ENCODE measurements around the gene SLC35E2B. TPM values are rescaled to one million over a fixed set of nuclear protein-coding genes. Genes with fewer than 3 reads are reported as not detected.
A peak's percentile ranks its signal among the peaks of the same experiment; 100 is the strongest.
"Not testable (repeated sequence)": the region's sequence is repeated elsewhere in the genome, so short reads cannot be mapped to it uniquely, and the experiment has no call there.

Gene SLC35E2B
- 40.0 and 62.2 TPM in 2 replicates for total RNA-seq

- DNase-seq (ENCODE audit: extremely low read depth, low read depth, low spot score) = peak; percentile 34
These were observed at the start of gene SLC35E2B for GRCh38 chr1:1692714-1693647. TSS of gene SLC35E2B (minus strand) at chr1:1692795. CDS start at chr1:1676699, 16,096 bp downstream.

- peak; percentile 41 for DNase-seq (ENCODE audit: extremely low read depth, low read depth, low spot score)
These were observed 48.4 kb upstream of the SLC35E2B start for GRCh38 chr1:1741013-1741412.

- not testable (repeated sequence) for DNase-seq (ENCODE audit: extremely low read depth, low read depth, low spot score)
These were observed 46.3 kb upstream of the SLC35E2B start for GRCh38 chr1:1738799-1739337.

- not testable (repeated sequence) for DNase-seq (ENCODE audit: extremely low read depth, low read depth, low spot score)
These were observed 45.3 kb upstream of the SLC35E2B start for GRCh38 chr1:1737675-1738590.

GRCh38 chr1:1732381-1732780 is 39.8 kb upstream of the SLC35E2B start:
- DNase-seq (ENCODE audit: extremely low read depth, low read depth, low spot score) = no peak

GRCh38 chr1:1730870-1731269 is 38.3 kb upstream of the SLC35E2B start:
- DNase-seq (ENCODE audit: extremely low read depth, low read depth, low spot score) = no peak

GRCh38 chr1:1730230-1730629 is 37.6 kb upstream of the SLC35E2B start:
- DNase-seq (ENCODE audit: extremely low read depth, low read depth, low spot score) = not testable (repeated sequence)

GRCh38 chr1:1729116-1729816 is 36.7 kb upstream of the SLC35E2B start:
- DNase-seq (ENCODE audit: extremely low read depth, low read depth, low spot score) = not testable (repeated sequence)

- not testable (repeated sequence) for DNase-seq (ENCODE audit: extremely low read depth, low read depth, low spot score)
These were observed 35.9 kb upstream of the SLC35E2B start for GRCh38 chr1:1728308-1729005.

GRCh38 chr1:1727131-1727651 is 34.6 kb upstream of the SLC35E2B start:
- not testable (repeated sequence) for DNase-seq (ENCODE audit: extremely low read depth, low read depth, low spot score)

- not testable (repeated sequence) for DNase-seq (ENCODE audit: extremely low read depth, low read depth, low spot score)
These were observed 33.5 kb upstream of the SLC35E2B start for GRCh38 chr1:1726088-1726487.

- DNase-seq (ENCODE audit: extremely low read depth, low read depth, low spot score) = peak; percentile 96
These were observed 31.7 kb upstream of the SLC35E2B start, which contains the start of gene CDK11A for GRCh38 chr1:1724035-1724864. TSS of gene CDK11A (minus strand) at chr1:1724357. CDS start at chr1:1722818, 1,539 bp downstream.

- DNase-seq (ENCODE audit: extremely low read depth, low read depth, low spot score) = no peak
These were observed 28.6 kb upstream of the SLC35E2B start for GRCh38 chr1:1721201-1721600.

GRCh38 chr1:1715109-1715883 is 22.7 kb upstream of the SLC35E2B start:
- DNase-seq (ENCODE audit: extremely low read depth, low read depth, low spot score) = not testable (repeated sequence)

- not testable (repeated sequence) for DNase-seq (ENCODE audit: extremely low read depth, low read depth, low spot score)
These were observed 15.3 kb upstream of the SLC35E2B start for GRCh38 chr1:1707897-1708296.

GRCh38 chr1:1707241-1707640 is 14.6 kb upstream of the SLC35E2B start:
- DNase-seq (ENCODE audit: extremely low read depth, low read depth, low spot score) = not testable (repeated sequence)

GRCh38 chr1:1705623-1706022 is 13.0 kb upstream of the SLC35E2B start:
- DNase-seq (ENCODE audit: extremely low read depth, low read depth, low spot score) = not testable (repeated sequence)

Data from glomerular endothelial cell (primary cell).